Left ventricle myocardium superior (tissue), 1 donor: ENCODE data around the gene CCNI2. TPM values are rescaled to one million over a fixed set of nuclear protein-coding genes. Genes with fewer than 3 reads are reported as not detected.

Experiments
- ATAC-seq: fragments of 200-7000 bp; cut with Tn5 transposase; one replicate; pipeline ENCODE4 v1.9.1; 2020; ENCODE audit warnings: mild to moderate bottlenecking, moderate library complexity
- DNase-seq: peaks from one replicate; pipeline ENCODE4 v3.0.0-alpha.2; 2020
- intact Hi-C: fragments of 100-400 bp; cut with micrococcal nuclease; formaldehyde crosslinking; loops from one replicate; pipeline ENCODE4 v1.11.0; 2022
- long read RNA-seq: library from polyadenylated mRNA; unstranded; transcript quantifications from one replicate; pipeline ENCODE4 v2.0.0, GENCODE V29; 2021
- total RNA-seq: library from RNA; stranded (reverse); fragmentation: NEBNext Ultra II Directional; extraction: Animal tissue kit (Norgen Biotek cat#: 25700); gene quantifications from one replicate; pipeline ENCODE4 v1.2.1, GENCODE V29; 2021
- donor health status: DM: no; HTN: yes; CAD: no; lungs with severe emphysema.

Gene CCNI2
- 0.10 TPM for total RNA-seq
- long read RNA-seq, result 0 reads

GRCh38 chr5:132746954-132747615, at the start of gene CCNI2:
Gene CCNI2 (plus strand): TSS chr5:132747426. CDS start chr5:132747496, 70 bp downstream.
- intact Hi-C loops, result no loop called here
- ATAC-seq (peak; percentile 62), DNase-seq (peak; percentile 48)

GRCh38 chr5:132704875-132705274, 42.4 kb upstream of the CCNI2 start:
- intact Hi-C loops, result no loop called here
- DNase-seq (no peak), ATAC-seq (no peak)

- ATAC-seq (no peak), DNase-seq (no peak)
- intact Hi-C loops, result no loop called here
These were observed 38.6 kb upstream of the CCNI2 start for GRCh38 chr5:132708645-132709044.

GRCh38 chr5:132714456-132715307, 32.5 kb upstream of the CCNI2 start:
- DNase-seq (no peak), ATAC-seq (no peak)
- intact Hi-C loops, result no loop called here

GRCh38 chr5:132718544-132719312, 28.5 kb upstream of the CCNI2 start:
- intact Hi-C loops, result no loop called here
- ATAC-seq, result peak; percentile 40
- no peak for DNase-seq

GRCh38 chr5:132725745-132726144, 21.5 kb upstream of the CCNI2 start:
- DNase-seq (no peak), ATAC-seq (no peak)
- intact Hi-C loops, result no loop called here

- ATAC-seq, result no peak
- DNase-seq, result no peak
- intact Hi-C loops, result no loop called here
These were observed 17.3 kb upstream of the CCNI2 start for GRCh38 chr5:132729896-132730295.

GRCh38 chr5:132733499-132734148, 13.6 kb upstream of the CCNI2 start:
- ATAC-seq, result no peak
- intact Hi-C loops, result no loop called here
- DNase-seq, result no peak

GRCh38 chr5:132734687-132735086, 12.5 kb upstream of the CCNI2 start:
- ATAC-seq, result no peak
- intact Hi-C loops, result no loop called here
- no peak for DNase-seq

- intact Hi-C loops, result no loop called here
- ATAC-seq (peak; percentile 100), DNase-seq (peak; percentile 99)
These were observed 10.1 kb upstream of the CCNI2 start, which contains the start of gene KIF3A for GRCh38 chr5:132736853-132737833. Gene KIF3A (minus strand): TSS chr5:132737546. CDS start chr5:132737419, 127 bp downstream.

- ATAC-seq, result no peak
- DNase-seq, result no peak
- intact Hi-C loops, result no loop called here
These were observed 9.1 kb upstream of the CCNI2 start for GRCh38 chr5:132737982-132738681.

- no peak for ATAC-seq
- intact Hi-C loops, result no loop called here
- DNase-seq, result no peak
These were observed 8.0 kb upstream of the CCNI2 start for GRCh38 chr5:132739232-132739631.

GRCh38 chr5:132742158-132742557, 5.1 kb upstream of the CCNI2 start:
- no peak for DNase-seq
- intact Hi-C loops, result no loop called here
- ATAC-seq, result no peak

- ATAC-seq, result no peak
- no peak for DNase-seq
- intact Hi-C loops, result no loop called here
These were observed 4.6 kb upstream of the CCNI2 start for GRCh38 chr5:132742626-132743025.

GRCh38 chr5:132744659-132745058, 2.6 kb upstream of the CCNI2 start:
- intact Hi-C loops, result no loop called here
- ATAC-seq (no peak), DNase-seq (no peak)

- ATAC-seq, result no peak
- no peak for DNase-seq
- intact Hi-C loops, result no loop called here
These were observed 653 bp upstream of the CCNI2 start for GRCh38 chr5:132746592-132746953.

GRCh38 chr5:132747616-132748440, 602 bp downstream of the CCNI2 start:
- intact Hi-C loops, result no loop called here
- no peak for ATAC-seq
- no peak for DNase-seq
